Measurements from ENCODE around the gene SLC7A5.

Gene SLC7A5

GRCh38 chr16:87822108-87822970 is 47.0 kb downstream of the SLC7A5 start:
- no peak for TF ChIP-seq CTCF (IDR thresholded peaks at IDR 0.05; ENCODE audit: low read depth, low read length, missing control alignments)
- Histone ChIP-seq H3K27ac (no peak overlapping the region), H3K4me3 (ENCODE audit: low read depth, low read length) (no peak overlapping the region), H3K36me3 (replicated peaks) (no peaks in the 10 kb centered on the region), H3K27me3 (replicated peaks) (no peaks in the 10 kb centered on the region)
- in situ Hi-C loops (cut with HindIII; ENCODE audit: low pct_ligation_motif_present, low sequenced_read_pairs), result no loop called here
- no peak for DNase-seq

DNA sequence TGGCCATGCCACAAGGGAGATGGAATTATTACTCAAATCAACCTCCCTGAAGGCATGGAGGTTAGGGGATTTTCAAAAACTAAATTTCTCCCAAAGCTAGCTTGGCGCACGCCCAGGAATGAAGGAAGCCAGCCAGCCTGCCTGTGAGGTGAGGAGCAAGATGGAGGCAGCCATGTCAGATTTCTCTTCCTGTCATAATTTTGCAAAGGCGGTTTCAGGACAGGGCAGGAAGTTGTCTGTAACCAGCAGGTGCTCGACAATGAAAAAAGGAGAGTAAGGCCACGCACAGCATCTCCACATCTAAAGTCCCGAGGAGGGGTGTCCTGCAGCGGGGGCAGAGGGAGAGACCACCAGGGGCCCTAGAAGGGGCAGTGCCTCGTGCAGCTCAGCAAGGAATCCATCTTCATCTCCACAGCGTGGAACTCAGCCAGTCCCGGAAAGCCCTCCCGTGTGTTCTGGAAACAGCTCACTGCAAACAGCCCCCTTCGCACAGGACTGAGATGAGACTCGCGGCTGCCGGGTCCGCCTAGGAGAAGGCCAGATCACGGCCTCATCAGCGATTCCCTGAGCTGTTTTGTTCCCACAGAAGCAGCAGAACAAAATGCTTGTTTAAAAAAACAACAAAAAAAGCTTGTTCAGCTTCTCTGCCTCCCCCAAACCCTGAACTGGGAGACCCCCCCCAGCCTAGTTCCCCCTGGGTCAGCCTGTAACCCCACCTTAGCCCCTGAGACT is 47.8 kb downstream of the SLC7A5 start:
- DNase-seq, result no peak
- in situ Hi-C loops (cut with HindIII; ENCODE audit: low pct_ligation_motif_present, low sequenced_read_pairs), result no loop called here
- Histone ChIP-seq H3K4me3 (ENCODE audit: low read depth, low read length) (no peak overlapping the region), H3K27me3 (replicated peaks) (no peaks in the 10 kb centered on the region), H3K36me3 (replicated peaks) (no peaks in the 10 kb centered on the region), H3K27ac (no peak overlapping the region)
- no peak for TF ChIP-seq CTCF (IDR thresholded peaks at IDR 0.05; ENCODE audit: low read depth, low read length, missing control alignments)

- TF ChIP-seq CTCF (IDR thresholded peaks at IDR 0.05; ENCODE audit: low read depth, low read length, missing control alignments), result no peak
- in situ Hi-C loops (cut with HindIII; ENCODE audit: low pct_ligation_motif_present, low sequenced_read_pairs), result no loop called here
- Histone ChIP-seq H3K27ac (no peak overlapping the region), H3K36me3 (replicated peaks) (no peaks in the 10 kb centered on the region), H3K27me3 (replicated peaks) (no peaks in the 10 kb centered on the region), H3K4me3 (ENCODE audit: low read depth, low read length) (no peak overlapping the region)
- DNase-seq, result no peak
Observed at GRCh38 chr16:87819983-87820382, 49.3 kb downstream of the SLC7A5 start.

- DNase-seq, result no peak
- H3K27me3 ChIP-seq (replicated peaks), result no peaks in the 10 kb centered on the region
- in situ Hi-C loops (cut with HindIII; ENCODE audit: low pct_ligation_motif_present, low sequenced_read_pairs), result no loop called here
- no peak overlapping the region for H3K4me3 ChIP-seq (ENCODE audit: low read depth, low read length)
- no peaks in the 10 kb centered on the region for H3K36me3 ChIP-seq (replicated peaks)
- H3K27ac ChIP-seq, result no peak overlapping the region
- TF ChIP-seq CTCF (IDR thresholded peaks at IDR 0.05; ENCODE audit: low read depth, low read length, missing control alignments), result no peak
Observed at GRCh38 chr16:87819282-87819681, 50.0 kb downstream of the SLC7A5 start.

GRCh38 chr16:87818533-87819161 is 50.7 kb downstream of the SLC7A5 start:
- in situ Hi-C loops (cut with HindIII; ENCODE audit: low pct_ligation_motif_present, low sequenced_read_pairs), result no loop called here
- TF ChIP-seq CTCF (IDR thresholded peaks at IDR 0.05; ENCODE audit: low read depth, low read length, missing control alignments), result no peak
- H3K27ac ChIP-seq, result no peak overlapping the region
- no peaks in the 10 kb centered on the region for H3K36me3 ChIP-seq (replicated peaks)
- no peak overlapping the region for H3K4me3 ChIP-seq (ENCODE audit: low read depth, low read length)
- no peaks in the 10 kb centered on the region for H3K27me3 ChIP-seq (replicated peaks)
- no peak for DNase-seq

Measured in brain microvascular endothelial cell (primary cell).